HG02970 (cell line): Measurements from ENCODE around the gene NF2.

Source experiments
- ATAC-seq: cut with Tn5 transposase; IDR thresholded peaks from one replicate; pipeline ENCODE4 v1.9.1; 2021; ENCODE audit warnings: mild to moderate bottlenecking, moderate library complexity, moderate number of reproducible peaks; ENCODE audit not compliant: unreplicated experiment, low FRiP score

NF2 gene

GRCh38 chr22:29717789-29718188 lies 114.4 kb downstream of the NF2 start:
- ATAC-seq, result no peak

GRCh38 chr22:29718949-29719898 lies 115.8 kb downstream of the NF2 start:
- ATAC-seq, result no peak

- ATAC-seq, result no peak
These were observed 116.6 kb downstream of the NF2 start, which contains the start of gene CABP7 for GRCh38 chr22:29719899-29720645. TSS of gene CABP7 (plus strand) at chr22:29720003. CDS start at chr22:29720425, 422 bp downstream.

GRCh38 chr22:29720811-29721323 lies 117.4 kb downstream of the NF2 start:
- no peak for ATAC-seq

- ATAC-seq, result no peak
These were observed 118.7 kb downstream of the NF2 start for GRCh38 chr22:29722151-29722550.

- ATAC-seq, result no peak
These were observed 119.2 kb downstream of the NF2 start for GRCh38 chr22:29722587-29722986.

GRCh38 chr22:29723766-29724165 lies 120.3 kb downstream of the NF2 start:
- ATAC-seq, result no peak

- no peak for ATAC-seq
These were observed 121.4 kb downstream of the NF2 start for GRCh38 chr22:29724843-29725242.

- no peak for ATAC-seq
These were observed 122.7 kb downstream of the NF2 start for GRCh38 chr22:29726106-29726505.

GRCh38 chr22:29726512-29727130 lies 123.2 kb downstream of the NF2 start:
- no peak for ATAC-seq

- ATAC-seq, result no peak
These were observed 123.7 kb downstream of the NF2 start for GRCh38 chr22:29727131-29727523.

GRCh38 chr22:29729161-29729560 lies 125.7 kb downstream of the NF2 start:
- ATAC-seq, result no peak

GRCh38 chr22:29731058-29731850 lies 127.8 kb downstream of the NF2 start:
- no peak for ATAC-seq

- ATAC-seq, result no peak
These were observed 129.4 kb downstream of the NF2 start for GRCh38 chr22:29732883-29733282.

- ATAC-seq, result no peak
These were observed 130.1 kb downstream of the NF2 start for GRCh38 chr22:29733362-29734201.

GRCh38 chr22:29734406-29734805 lies 131.0 kb downstream of the NF2 start:
- no peak for ATAC-seq

GRCh38 chr22:29734838-29735237 lies 131.4 kb downstream of the NF2 start:
- no peak for ATAC-seq

GRCh38 chr22:29735416-29735815 lies 132.0 kb downstream of the NF2 start:
- ATAC-seq, result no peak
